ENCODE results near the gene AP1G2.
"Not testable (repeated sequence)": the region's sequence is repeated elsewhere in the genome, so short reads cannot be mapped to it uniquely, and the experiment has no call there.

The AP1G2 gene, protein sequence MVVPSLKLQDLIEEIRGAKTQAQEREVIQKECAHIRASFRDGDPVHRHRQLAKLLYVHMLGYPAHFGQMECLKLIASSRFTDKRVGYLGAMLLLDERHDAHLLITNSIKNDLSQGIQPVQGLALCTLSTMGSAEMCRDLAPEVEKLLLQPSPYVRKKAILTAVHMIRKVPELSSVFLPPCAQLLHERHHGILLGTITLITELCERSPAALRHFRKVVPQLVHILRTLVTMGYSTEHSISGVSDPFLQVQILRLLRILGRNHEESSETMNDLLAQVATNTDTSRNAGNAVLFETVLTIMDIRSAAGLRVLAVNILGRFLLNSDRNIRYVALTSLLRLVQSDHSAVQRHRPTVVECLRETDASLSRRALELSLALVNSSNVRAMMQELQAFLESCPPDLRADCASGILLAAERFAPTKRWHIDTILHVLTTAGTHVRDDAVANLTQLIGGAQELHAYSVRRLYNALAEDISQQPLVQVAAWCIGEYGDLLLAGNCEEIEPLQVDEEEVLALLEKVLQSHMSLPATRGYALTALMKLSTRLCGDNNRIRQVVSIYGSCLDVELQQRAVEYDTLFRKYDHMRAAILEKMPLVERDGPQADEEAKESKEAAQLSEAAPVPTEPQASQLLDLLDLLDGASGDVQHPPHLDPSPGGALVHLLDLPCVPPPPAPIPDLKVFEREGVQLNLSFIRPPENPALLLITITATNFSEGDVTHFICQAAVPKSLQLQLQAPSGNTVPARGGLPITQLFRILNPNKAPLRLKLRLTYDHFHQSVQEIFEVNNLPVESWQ

GRCh38 chr14:23567186-23568020 lies at the start of gene AP1G2:
AP1G2 (minus strand) TSS chr14:23567791; CDS start chr14:23567314, 477 bp downstream.
- DNase-seq = peak; percentile 95

DNA sequence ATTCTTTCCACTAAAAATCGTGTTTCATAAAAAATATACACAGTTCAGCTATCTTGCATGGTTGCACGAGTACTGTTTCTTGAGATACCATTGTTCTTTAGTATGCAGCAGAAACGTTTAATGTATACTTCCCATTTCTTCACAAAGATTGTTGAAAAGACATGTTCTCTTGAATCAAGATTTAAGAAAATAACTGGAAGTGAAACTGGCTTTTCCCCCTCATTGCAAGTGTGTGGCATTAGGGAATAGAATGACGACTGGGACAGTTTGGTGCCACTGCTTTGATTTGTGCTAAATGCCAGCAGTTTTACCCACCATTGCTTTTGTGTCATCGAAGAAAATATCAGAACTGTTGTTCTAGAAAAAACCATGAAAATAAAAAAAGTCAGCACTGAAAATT lies 48.3 kb upstream of the AP1G2 start:
- DNase-seq = no peak

DNA sequence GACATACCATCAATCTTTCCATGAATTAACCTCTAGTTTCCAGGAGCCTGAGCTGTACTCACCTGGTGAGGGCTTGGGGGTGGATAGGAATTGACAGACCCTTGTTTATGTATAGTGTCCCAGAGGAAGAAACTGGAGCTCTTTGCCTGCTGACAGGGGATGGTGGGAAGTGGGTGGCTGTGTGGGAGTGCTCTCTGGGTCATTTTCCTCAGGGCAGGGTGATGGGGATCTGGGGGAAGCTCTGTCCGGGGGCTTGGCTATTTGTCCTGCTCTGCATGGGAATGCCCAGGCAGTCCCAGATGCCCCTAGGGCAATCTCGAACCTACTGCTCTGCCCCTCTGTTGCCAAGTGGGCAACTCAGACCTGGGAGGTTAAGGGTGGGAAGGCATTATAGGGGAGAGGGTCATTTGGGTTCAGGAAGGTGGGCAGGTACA lies 46.8 kb upstream of the AP1G2 start:
- DNase-seq = no peak

- DNase-seq = peak; percentile 87
Observed at GRCh38 chr14:23613242-23614070, 45.9 kb upstream of the AP1G2 start.

DNA sequence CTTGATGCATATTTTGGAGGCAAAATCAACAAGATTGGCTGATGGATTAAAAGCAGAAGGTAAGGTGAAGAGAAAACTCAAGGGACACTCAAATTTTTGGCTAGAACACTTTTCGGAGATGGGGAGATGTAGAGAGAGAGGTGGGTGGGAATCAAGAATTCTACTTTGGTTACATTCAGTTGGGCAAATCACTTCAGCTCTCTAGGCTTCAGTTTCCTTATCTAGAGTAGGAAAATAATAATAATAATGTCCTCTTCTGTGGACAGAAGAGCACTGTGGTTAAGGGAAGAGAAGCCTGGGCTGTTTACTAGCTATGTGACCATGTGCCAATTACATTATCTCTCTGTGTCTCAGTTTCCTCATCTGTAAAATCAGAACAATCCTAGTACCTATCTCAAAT lies 45.2 kb upstream of the AP1G2 start:
- DNase-seq = peak; percentile 50

DNA sequence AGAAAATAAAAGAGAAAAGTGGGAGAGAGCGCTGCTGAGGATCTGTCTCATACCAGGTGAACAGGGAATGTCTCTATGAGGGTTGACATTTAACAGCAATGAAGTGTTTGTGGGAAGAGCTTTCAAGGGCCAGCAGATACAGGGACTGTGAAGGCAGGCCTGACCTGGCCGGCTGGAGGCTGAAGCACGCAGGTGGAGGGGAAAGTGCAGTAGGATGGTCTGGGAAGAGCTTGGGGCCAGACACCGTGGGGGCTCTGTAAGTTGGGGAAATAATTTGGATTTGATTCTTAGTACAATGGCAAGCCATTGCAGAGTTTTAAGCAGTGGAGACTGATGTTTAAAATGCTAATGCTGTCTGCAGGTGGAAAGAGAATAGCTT lies 44.8 kb upstream of the AP1G2 start:
- DNase-seq = peak; percentile 85

DNA sequence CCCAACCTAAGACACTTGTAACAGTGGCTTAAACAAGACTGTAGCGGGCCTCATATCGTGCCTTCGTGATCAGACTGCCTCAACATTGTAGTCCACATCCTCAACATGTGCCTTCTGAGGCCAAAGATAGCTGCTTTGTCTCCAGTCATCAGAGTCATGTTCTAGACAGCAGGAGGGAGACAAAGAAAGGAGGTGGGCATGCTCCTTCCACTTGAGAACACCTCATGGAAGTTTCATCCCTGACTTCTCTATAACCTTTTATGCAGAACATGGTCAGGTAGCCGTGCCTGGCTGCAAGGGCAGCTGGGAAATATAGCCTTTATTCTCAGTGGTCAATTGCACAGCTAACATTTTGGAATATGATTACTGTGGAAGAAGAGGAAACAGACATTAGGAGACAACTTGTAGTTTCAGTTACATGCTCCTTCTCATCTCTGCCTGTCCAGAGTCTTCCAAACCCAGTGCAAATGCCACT lies 43.3 kb upstream of the AP1G2 start:
- DNase-seq = no peak

GRCh38 chr14:23610090-23610814 lies 42.7 kb upstream of the AP1G2 start:
- DNase-seq = no peak

GRCh38 chr14:23609411-23610089 lies 42.0 kb upstream of the AP1G2 start:
- not testable (repeated sequence) for DNase-seq

GRCh38 chr14:23609001-23609400 lies 41.4 kb upstream of the AP1G2 start:
- DNase-seq = no peak

- DNase-seq = no peak
Observed at GRCh38 chr14:23608454-23608853, 40.9 kb upstream of the AP1G2 start.

DNA sequence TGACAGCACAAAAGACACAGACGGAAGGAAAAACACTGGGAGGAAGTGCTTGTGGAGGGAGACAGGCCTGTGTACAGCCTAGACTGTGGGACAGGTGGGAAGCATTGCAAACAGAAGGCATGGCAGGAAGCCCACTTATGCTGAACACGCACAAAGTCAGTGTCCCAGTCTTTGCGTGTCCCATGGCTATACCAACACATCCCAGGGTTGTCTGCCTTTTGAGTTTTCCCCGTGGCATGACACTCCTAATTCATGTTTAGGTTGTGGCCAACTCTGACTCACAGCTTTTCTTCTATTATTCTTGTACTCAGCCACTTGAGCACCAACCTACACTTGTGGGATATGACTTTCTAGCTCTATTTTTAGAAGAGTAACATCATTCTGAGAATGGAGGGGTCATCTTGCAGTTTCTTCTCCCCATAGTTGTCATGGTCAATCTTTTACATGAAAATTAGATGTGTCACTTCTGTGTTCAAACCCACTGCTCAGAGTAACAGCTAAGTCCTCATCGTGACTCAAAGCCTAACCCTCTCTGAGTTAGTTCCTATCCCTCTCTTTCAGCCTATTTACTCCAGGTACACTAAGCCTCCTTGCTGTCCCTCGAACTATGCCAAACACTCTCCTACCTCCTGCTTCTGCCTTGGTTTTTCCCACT lies 38.5 kb upstream of the AP1G2 start:
- DNase-seq = no peak

- no peak for DNase-seq
Observed at GRCh38 chr14:23604675-23605170, 37.1 kb upstream of the AP1G2 start.

- DNase-seq = no peak
Observed at GRCh38 chr14:23604148-23604547, 36.6 kb upstream of the AP1G2 start.

DNA sequence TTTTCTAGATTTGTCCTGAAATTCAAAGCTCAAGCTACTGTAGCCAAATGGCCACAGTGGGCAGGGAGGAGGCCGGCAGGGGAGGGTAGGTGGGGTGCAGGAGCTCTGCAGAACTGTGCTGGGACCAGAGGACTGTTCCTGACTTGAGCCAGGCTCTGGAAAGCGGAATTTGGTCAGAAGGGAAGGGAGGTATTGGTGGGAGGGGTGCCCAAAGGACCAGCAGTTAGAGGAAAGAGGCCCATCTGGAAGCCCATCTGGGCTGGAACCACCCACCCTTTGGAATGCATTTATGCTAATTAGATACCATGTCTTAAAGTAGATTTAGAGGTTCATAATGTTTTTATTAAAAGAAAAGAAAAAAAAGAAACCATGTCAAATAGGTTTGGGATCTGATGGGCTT lies 35.5 kb upstream of the AP1G2 start:
- no peak for DNase-seq

- DNase-seq = peak; percentile 80
Observed at GRCh38 chr14:23602181-23603095, 34.8 kb upstream of the AP1G2 start.

GRCh38 chr14:23601845-23602180 lies 34.2 kb upstream of the AP1G2 start:
- peak; percentile 44 for DNase-seq

GRCh38 chr14:23601424-23601823 lies 33.8 kb upstream of the AP1G2 start:
- peak; percentile 38 for DNase-seq

- DNase-seq = no peak
Observed at GRCh38 chr14:23600806-23601205, 33.2 kb upstream of the AP1G2 start.

Measured in DMS53 (cell line).